NB4 (cell line): Measurements from ENCODE around the gene UTF1.

Source experiments
- CTCF ChIP-seq: IDR thresholded peaks from one replicate; pipeline ENCODE4 v1.5.1; 2012; ENCODE audit warnings: low read depth, low read length
- MYC ChIP-seq: IDR thresholded peaks from 2 replicates; pipeline ENCODE4 v1.6.1; 2011; ENCODE audit warnings: low read depth, low read length
- POLR2A ChIP-seq: IDR thresholded peaks from 2 replicates; pipeline ENCODE4 v1.6.1; 2011; ENCODE audit warnings: mild to moderate bottlenecking; ENCODE audit not compliant: insufficient read length; ENCODE audit errors: extremely low read depth

- TF ChIP-seq CTCF: no peak
- TF ChIP-seq MYC: no peak
- no peak for TF ChIP-seq POLR2A
These were observed 46.6 kb downstream of the UTF1 start, which contains the start of gene ADAM8 for GRCh38 chr10:133276435-133277201.
